AG04450 (cell line): ENCODE results near the gene ZNF594. TPM values are rescaled to one million over a fixed set of nuclear protein-coding genes. Genes with fewer than 3 reads are reported as not detected.
"Not testable (repeated sequence)": the region's sequence is repeated elsewhere in the genome, so short reads cannot be mapped to it uniquely, and the experiment has no call there.

Source experiments
- CTCF ChIA-PET: fragments of 300-600, 350-600 bp; formaldehyde crosslinking; extraction: SDS; loops from one replicate; lab custom pipeline; 2022; ENCODE audit warnings: antibody characterized with exemption, inconsistent platforms; lab: Charles Lee
- POLR2A ChIA-PET: fragments of 350-600 bp; formaldehyde crosslinking; extraction: SDS; loops from one replicate; lab custom pipeline; 2021; ENCODE audit warnings: antibody characterized with exemption, inconsistent platforms; lab: Yijun Ruan, JAX
- DNase-seq: peaks from one replicate; pipeline ENCODE4 v3.0.0-alpha.2; 2011; ENCODE audit warnings: low read depth, low spot score
- H3K27ac ChIP-seq: one replicate; pipeline ENCODE4 v1.5.1; 2012; ENCODE audit warnings: low read depth, low read length, control low read depth
- H3K27me3 ChIP-seq: one replicate; pipeline ENCODE4 v1.6.0; 2012; ENCODE audit warnings: low read length; ENCODE audit not compliant: control insufficient read depth, insufficient read depth
- H3K4me3 ChIP-seq: 2 replicates; pipeline ENCODE4 v1.5.1; 2011; ENCODE audit warnings: mild to moderate bottlenecking, low read depth, low read length, control low read depth
- H3K9me3 ChIP-seq: 2 replicates; pipeline ENCODE4 v1.5.1; 2012; ENCODE audit warnings: low read length; ENCODE audit not compliant: control insufficient read depth, insufficient read depth
- polyA plus RNA-seq: library from polyadenylated mRNA; depleted of rRNA; stranded (reverse); fragments of >200 nt; gene quantifications from 2 replicates; pipeline ENCODE4 v1.2.3, GENCODE V29; 2011; rRNA removed
- TF ChIP-seq, protein P1 (sequence below): IDR thresholded peaks from 2 replicates; pipeline ENCODE4 v1.5.1; 2011; ENCODE audit warnings: low read depth, low read length, control low read depth, inconsistent platforms

ZNF594 gene
- polyA plus RNA-seq, 1 experiment: 4.5 TPM

- DNase-seq: no peak
- ChIA-PET CTCF (interaction anchor here (0.6 kb wide), 1 partner anchor 138 kb away, joined by 3 read pairs; no protein-coding TSS in a partner anchor), POLR2A (no interaction called here)
- Histone ChIP-seq H3K9me3 (no peaks in the 10 kb centered on the region; the same call in 1 of the 2 replicates), H3K4me3 (no peak overlapping the region), H3K27me3 (peaks cover 6% of the 10 kb centered on the region), H3K27ac (no peak overlapping the region)
- TF ChIP-seq, protein P1, sequence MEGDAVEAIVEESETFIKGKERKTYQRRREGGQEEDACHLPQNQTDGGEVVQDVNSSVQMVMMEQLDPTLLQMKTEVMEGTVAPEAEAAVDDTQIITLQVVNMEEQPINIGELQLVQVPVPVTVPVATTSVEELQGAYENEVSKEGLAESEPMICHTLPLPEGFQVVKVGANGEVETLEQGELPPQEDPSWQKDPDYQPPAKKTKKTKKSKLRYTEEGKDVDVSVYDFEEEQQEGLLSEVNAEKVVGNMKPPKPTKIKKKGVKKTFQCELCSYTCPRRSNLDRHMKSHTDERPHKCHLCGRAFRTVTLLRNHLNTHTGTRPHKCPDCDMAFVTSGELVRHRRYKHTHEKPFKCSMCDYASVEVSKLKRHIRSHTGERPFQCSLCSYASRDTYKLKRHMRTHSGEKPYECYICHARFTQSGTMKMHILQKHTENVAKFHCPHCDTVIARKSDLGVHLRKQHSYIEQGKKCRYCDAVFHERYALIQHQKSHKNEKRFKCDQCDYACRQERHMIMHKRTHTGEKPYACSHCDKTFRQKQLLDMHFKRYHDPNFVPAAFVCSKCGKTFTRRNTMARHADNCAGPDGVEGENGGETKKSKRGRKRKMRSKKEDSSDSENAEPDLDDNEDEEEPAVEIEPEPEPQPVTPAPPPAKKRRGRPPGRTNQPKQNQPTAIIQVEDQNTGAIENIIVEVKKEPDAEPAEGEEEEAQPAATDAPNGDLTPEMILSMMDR: no peak
Observed at GRCh38 chr17:5131146-5131715, 60.4 kb downstream of the ZNF594 start.

- H3K27me3 ChIP-seq, H3K27ac ChIP-seq, H3K9me3 ChIP-seq, POLR2A ChIA-PET, H3K4me3 ChIP-seq, DNase-seq: not testable (repeated sequence)
- CTCF ChIA-PET: interaction anchor here (0.6 kb wide), 1 partner anchor 138 kb away, joined by 3 read pairs; no protein-coding TSS in a partner anchor
Observed at GRCh38 chr17:5130687-5131086, 61.0 kb downstream of the ZNF594 start.

- DNase-seq, CTCF ChIA-PET, POLR2A ChIA-PET, H3K27ac ChIP-seq, H3K9me3 ChIP-seq, H3K4me3 ChIP-seq, H3K27me3 ChIP-seq: not testable (repeated sequence)
Observed at GRCh38 chr17:5130261-5130660, 61.4 kb downstream of the ZNF594 start.

- CTCF ChIA-PET, H3K9me3 ChIP-seq, POLR2A ChIA-PET, H3K27ac ChIP-seq, DNase-seq, H3K4me3 ChIP-seq, H3K27me3 ChIP-seq: not testable (repeated sequence)
Observed at GRCh38 chr17:5129770-5130169, 61.9 kb downstream of the ZNF594 start.

Other genes with a start within 250 kb of the ZNF594 start
- gene PFN1, start 243.3 kb downstream of the ZNF594 start, polyA plus RNA-seq: 1,141 and 1,329 TPM in 2 replicates
- gene ENO3, start 240.7 kb downstream of the ZNF594 start, polyA plus RNA-seq: 2.3 and 3.2 TPM in 2 replicates
- gene SPAG7, start 224.1 kb downstream of the ZNF594 start, polyA plus RNA-seq: 71.0 and 71.1 TPM in 2 replicates
- gene CAMTA2, start 204.2 kb downstream of the ZNF594 start, polyA plus RNA-seq: 18.0 and 20.0 TPM in 2 replicates
- gene INCA1, start 194.3 kb downstream of the ZNF594 start, polyA plus RNA-seq: 0.29 and 0.56 TPM in 2 replicates
- gene KIF1C, start 193.9 kb downstream of the ZNF594 start, polyA plus RNA-seq: 46.9 and 49.8 TPM in 2 replicates
- gene SLC52A1, start 156.4 kb downstream of the ZNF594 start, polyA plus RNA-seq: not detected in 2 replicates
- gene ZFP3, start 113.4 kb downstream of the ZNF594 start, polyA plus RNA-seq: 2.3 and 3.0 TPM in 2 replicates
- 4.2 and 4.8 TPM in 2 replicates for gene ZNF232, start 80.0 kb downstream of the ZNF594 start, polyA plus RNA-seq
- not detected in 2 replicates for gene USP6, start 75.8 kb downstream of the ZNF594 start, polyA plus RNA-seq
- not detected in 2 replicates for gene SCIMP, start 43.0 kb upstream of the ZNF594 start, polyA plus RNA-seq
- gene RABEP1, start 90.4 kb upstream of the ZNF594 start, polyA plus RNA-seq: 33.2 and 46.9 TPM in 2 replicates
- 67.9 and 74.7 TPM in 2 replicates for gene NUP88, start 227.8 kb upstream of the ZNF594 start, polyA plus RNA-seq
- 33.0 and 37.5 TPM in 2 replicates for gene RPAIN, start 228.3 kb upstream of the ZNF594 start, polyA plus RNA-seq
- 133 and 175 TPM in 2 replicates for gene C1QBP, start 247.3 kb upstream of the ZNF594 start, polyA plus RNA-seq